Body of pancreas (tissue), 4 donors: ENCODE measurements around the gene COA5.

Experiments
- POLR2A ChIP-seq, 3 donors: fragments of 450-650 bp; IDR thresholded peaks; one replicate each; pipeline ENCODE4 v1.6.1; 2016; ENCODE audit warnings: antibody characterized with exemption in 3 of 3, mild to moderate bottlenecking in 2 of 3
- TF ChIP-seq, protein P1 (sequence below), 7 experiments: fragments of 450-650 bp in 4 of 7; fragments of 200-600 bp in 3 of 7; sonication (generic) in 3 of 7; IDR thresholded peaks; one replicate each; pipeline ENCODE4 v1.5.1; 2016 to 2019; ENCODE audit warnings: antibody characterized with exemption in 7 of 7

DNA sequence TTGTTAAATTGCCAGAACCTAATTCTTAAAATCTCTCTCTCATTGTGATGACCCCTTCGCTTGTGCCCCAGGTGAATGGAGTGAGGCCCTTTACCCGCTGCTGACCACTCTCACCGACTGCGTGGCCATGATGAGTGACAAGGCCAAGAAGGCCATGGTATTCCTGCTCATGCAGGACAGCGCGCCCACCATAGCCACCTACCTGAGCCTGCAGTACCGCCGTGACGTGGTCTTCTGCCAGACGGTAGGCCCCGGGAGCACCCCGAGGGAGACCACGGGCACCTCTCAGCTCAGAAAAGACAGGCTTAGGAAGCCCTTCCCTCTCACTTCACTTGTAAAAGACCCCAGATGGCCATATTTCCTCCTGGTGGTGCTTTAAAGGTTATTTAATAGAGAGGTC lies 44.9 kb downstream of the COA5 start:
- TF ChIP-seq, protein P1, sequence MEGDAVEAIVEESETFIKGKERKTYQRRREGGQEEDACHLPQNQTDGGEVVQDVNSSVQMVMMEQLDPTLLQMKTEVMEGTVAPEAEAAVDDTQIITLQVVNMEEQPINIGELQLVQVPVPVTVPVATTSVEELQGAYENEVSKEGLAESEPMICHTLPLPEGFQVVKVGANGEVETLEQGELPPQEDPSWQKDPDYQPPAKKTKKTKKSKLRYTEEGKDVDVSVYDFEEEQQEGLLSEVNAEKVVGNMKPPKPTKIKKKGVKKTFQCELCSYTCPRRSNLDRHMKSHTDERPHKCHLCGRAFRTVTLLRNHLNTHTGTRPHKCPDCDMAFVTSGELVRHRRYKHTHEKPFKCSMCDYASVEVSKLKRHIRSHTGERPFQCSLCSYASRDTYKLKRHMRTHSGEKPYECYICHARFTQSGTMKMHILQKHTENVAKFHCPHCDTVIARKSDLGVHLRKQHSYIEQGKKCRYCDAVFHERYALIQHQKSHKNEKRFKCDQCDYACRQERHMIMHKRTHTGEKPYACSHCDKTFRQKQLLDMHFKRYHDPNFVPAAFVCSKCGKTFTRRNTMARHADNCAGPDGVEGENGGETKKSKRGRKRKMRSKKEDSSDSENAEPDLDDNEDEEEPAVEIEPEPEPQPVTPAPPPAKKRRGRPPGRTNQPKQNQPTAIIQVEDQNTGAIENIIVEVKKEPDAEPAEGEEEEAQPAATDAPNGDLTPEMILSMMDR (IDR thresholded peaks at IDR 0.05): no peak
- TF ChIP-seq POLR2A (IDR thresholded peaks at IDR 0.05): no peak
